Heart right ventricle (tissue), 16 donors: Measurements from ENCODE around the gene LUM. TPM values are rescaled to one million over a fixed set of nuclear protein-coding genes. Genes with fewer than 3 reads are reported as not detected.

Experiments
- ATAC-seq, 8 donors: fragments of 200-7000 bp; cut with Tn5 transposase; one replicate each; pipeline ENCODE4 v1.9.1; 2020; ENCODE audit warnings: mild to moderate bottlenecking in 8 of 8, moderate library complexity in 8 of 8, moderate number of reproducible peaks in 1 of 8
- DNase-seq, 2 donors: peaks; one replicate each; pipeline ENCODE4 v3.0.0-alpha.2; 2020
- H3K27ac ChIP-seq, 10 donors: fragments of 200-600 bp; sonication (generic) in 2 of 10; one replicate each; pipeline versions ENCODE4 v1.5.0 to v1.8.0; 2020 to 2022; ENCODE audit warnings: mild to moderate bottlenecking in 3 of 10
- H3K27me3 ChIP-seq, 7 donors: fragments of 200-600 bp; one replicate each; pipeline ENCODE4 v1.8.0; 2021 to 2022; ENCODE audit warnings: mild to moderate bottlenecking in 2 of 7
- H3K36me3 ChIP-seq, 9 donors: fragments of 200-600 bp; sonication (generic) in 1 of 9; one replicate each; pipeline versions ENCODE4 v1.5.0 to v1.8.0; 2020 to 2022; ENCODE audit warnings: mild to moderate bottlenecking in 2 of 9
- H3K4me1 ChIP-seq, 9 donors: fragments of 200-600 bp; sonication (generic) in 1 of 9; one replicate each; pipeline versions ENCODE4 v1.5.0 to v1.8.0; 2020 to 2022; ENCODE audit warnings: mild to moderate bottlenecking in 4 of 9
- H3K4me3 ChIP-seq, 10 donors: fragments of 200-600 bp; sonication (generic) in 2 of 10; one replicate each; pipeline versions ENCODE4 v1.5.0 to v1.8.0; 2020 to 2022; ENCODE audit warnings: mild to moderate bottlenecking in 7 of 10, moderate library complexity in 2 of 10
- H3K9me3 ChIP-seq, 11 donors: fragments of 200-600 bp in 10 of 11; sonication (generic) in 2 of 11; one replicate each; pipeline versions ENCODE4 v1.5.0 to v1.8.0; 2013 to 2022; ENCODE audit warnings: mild to moderate bottlenecking in 2 of 11, control low read depth in 1 of 11, moderate library complexity in 1 of 11
- CTCF ChIP-seq, 9 donors: fragments of 200-600 bp; sonication (generic) in 2 of 9; IDR thresholded peaks; one replicate each; pipeline versions ENCODE4 v1.5.0 to v1.8.0; 2021 to 2022; ENCODE audit warnings: antibody characterized with exemption in 9 of 9, mild to moderate bottlenecking in 5 of 9, moderate library complexity in 1 of 9
- WGBS, 2 donors: extraction: QIAGEN DNeasy Blood & Tissue Kit; methylation state at CpG; one replicate each; pipeline ENCODE4 v1.1.7; 2013; ENCODE audit warnings: inconsistent platforms in 1 of 2; 5-methylcytosine and 5-hydroxymethylcytosine counted together
- intact Hi-C, 10 donors: fragments of 100-400 bp; cut with DNase I; formaldehyde crosslinking; loops; one replicate each; pipeline versions ENCODE4 v1.11.1 to v1.14.2; 2022
- long read RNA-seq, 3 donors: library from polyadenylated mRNA; unstranded; transcript quantifications; one replicate each; pipeline ENCODE4 v2.0.0, GENCODE V29; 2020 to 2021
- polyA plus RNA-seq, 2 donors: library from polyadenylated mRNA; stranded (reverse); fragments of 200-250 nt; gene quantifications; one replicate each; pipeline ENCODE4 v1.2.3, GENCODE V29; 2013
- total RNA-seq, 10 donors: library from RNA; stranded (reverse); fragmentation: NEBNext Ultra II Directional in 3 of 10; extraction: Animal tissue kit (Norgen Biotek cat#: 25700) in 3 of 10; gene quantifications; one replicate each; pipeline versions ENCODE4 v1.2.1 to v1.2.4, GENCODE V29; 2021 to 2023
- donor health status: Arrhythmogenic right ventricular cardiomyopathy.
- donor health status: ischemic (EF 13 %, LVEDD 7.1; RV severe dilation, severe dysfunction).
- donor health status: healthy with polysubstance abuse.
- donor health status: DM: no; HTN: yes; CAD: no.
- donor health status: DM: no; HTN: no; CAD: no.
- donor health status: ischemic (EF 25% LVEDD 6.9; RV normal size, moderate dysfunction).
- donor health status: ischemic (EF 25% LVEDD 5.7; RV mildly dilated, moderate dysfunction).
- donor health status: healthy.
- donor health status: DM: yes; HTN: yes; CAD: no.
- donor health status: Ischemic cardiomyopathy.
- donor health status: ischemic (EF 35%, LVEDD 5.7; RV mildly dilated, moderate dysfunction).
- donor health status: nonischemic (EF 11% LVEDD 7.7; RV severe dilation, severe dysfunction).
- donor health status: DM: yes; HTN: yes; CAD: no.
- donor health status: PGD.
- donor health status: ischemic (EF 29% LVEDD 5.4; RV normal size, mild dysfunction).
- donor health status: nonischemic (EF 23%, LVEDD 6.1; RV moderate dilation, normal function).

The LUM gene
- total RNA-seq: 100 to 1,000 TPM in 6 of 10 donors, 10 to 100 TPM in 4; 41.7 to 193 (median 126) TPM
- 10 to 100 TPM; 25.1 to 26.8 TPM for polyA plus RNA-seq
- long read RNA-seq, donor 1, transcript LUM-201 (3 exons, 3,008 nt): major isoform, 27 of 28 reads
- long read RNA-seq, donor 1, partial matches to known transcripts: 0 of 28 reads
- long read RNA-seq, donor 1, other reads (novel, unspliced or antisense): 1 of 28 reads
- long read RNA-seq, donor 2, transcript LUM-201 (3 exons, 3,008 nt): major isoform, 73 of 74 reads
- long read RNA-seq, donor 2, partial matches to known transcripts: 0 of 74 reads
- long read RNA-seq, donor 2, other reads (novel, unspliced or antisense): 1 of 74 reads
- long read RNA-seq, donor 3, transcript LUM-201 (3 exons, 3,008 nt): major isoform, 66 of 68 reads
- long read RNA-seq, donor 3, partial matches to known transcripts: 1 of 68 reads
- long read RNA-seq, donor 3, other reads (novel, unspliced or antisense): 1 of 68 reads

- Histone ChIP-seq H3K4me1 (no peaks in the 10 kb centered on the region), H3K27me3 (no peaks in the 10 kb centered on the region), H3K27ac (peak within 1 kb of the TSS in 9 of 10 donors; percentile 1 to 73 (median 59)), H3K9me3 (no peaks in the 10 kb centered on the region), H3K4me3 (peak within 1 kb of the TSS in 9 of 10 donors; percentile 2 to 49 (median 43)), H3K36me3 (no peaks in the 10 kb centered on the region)
- DNase-seq: peak; percentile 15 to 42
- intact Hi-C loops: loop anchor here in 1 of 10 donors (5.0 kb wide), 1 partner anchor 134 kb away; no protein-coding TSS in a partner anchor
- 30 to 34% methylated on average over 7 of the region's 7 CpGs for WGBS, 2 donors
- no peak for TF ChIP-seq CTCF (IDR thresholded peaks at IDR 0.05)
- ATAC-seq: peak in 6 of 8 donors; percentile 62 to 81 (median 69)
Measured at GRCh38 chr12:91111366-91112325, at the start of gene LUM. LUM (minus strand) TSS chr12:91111494; CDS start chr12:91108979, 2,515 bp downstream.

GRCh38 chr12:91161009-91161408, 49.7 kb upstream of the LUM start:
- peaks cover 0 to 1% (median 0%) of the 10 kb centered on the region in 9 donors for H3K4me1 ChIP-seq
- DNase-seq (no peak), ATAC-seq (no peak)
- no peak overlapping the region for H3K4me3 ChIP-seq
- no peaks in the 10 kb centered on the region for H3K27me3 ChIP-seq
- intact Hi-C loops: no loop called here
- H3K36me3 ChIP-seq: peaks cover 0 to 44% (median 9%) of the 10 kb centered on the region in 9 donors
- H3K9me3 ChIP-seq: peaks cover 0 to 2% (median 0%) of the 10 kb centered on the region in 11 donors
- TF ChIP-seq CTCF (IDR thresholded peaks at IDR 0.05): no peak
- H3K27ac ChIP-seq: peak overlapping the region in 1 of 10 donors; percentile 32

- Histone ChIP-seq H3K4me3 (no peak overlapping the region), H3K4me1 (peaks cover 0 to 4% (median 0%) of the 10 kb centered on the region in 9 donors), H3K27ac (peak overlapping the region in 1 of 10 donors; percentile 9), H3K36me3 (peaks cover 0 to 76% (median 9%) of the 10 kb centered on the region in 9 donors), H3K27me3 (no peaks in the 10 kb centered on the region), H3K9me3 (peaks cover 0 to 2% (median 0%) of the 10 kb centered on the region in 11 donors)
- intact Hi-C loops: no loop called here
- WGBS, 2 donors: 58 to 60% methylated on average over 2 of the region's 2 CpGs
- no peak for TF ChIP-seq CTCF (IDR thresholded peaks at IDR 0.05)
- no peak for DNase-seq
- no peak for ATAC-seq
Measured at GRCh38 chr12:91155990-91156389, 44.7 kb upstream of the LUM start.

GRCh38 chr12:91154131-91154530, 42.8 kb upstream of the LUM start:
- no peak for TF ChIP-seq CTCF (IDR thresholded peaks at IDR 0.05)

More at GRCh38 chr12:91154131-91154530, 42.8 kb upstream of the LUM start:
- Histone ChIP-seq H3K36me3 (peaks cover 0 to 92% (median 13%) of the 10 kb centered on the region in 9 donors), H3K4me3 (no peak overlapping the region), H3K9me3 (peaks cover 0 to 7% (median 0%) of the 10 kb centered on the region in 11 donors), H3K27ac (no peak overlapping the region), H3K4me1 (peaks cover 0 to 4% (median 0%) of the 10 kb centered on the region in 9 donors), H3K27me3 (no peaks in the 10 kb centered on the region)
- intact Hi-C loops: no loop called here
- ATAC-seq (no peak), DNase-seq (no peak)
- 84 to 91% methylated on average over 3 of the region's 3 CpGs for WGBS, 2 donors
